ENCODE measurements around the gene NEK1. TPM values are rescaled to one million over a fixed set of nuclear protein-coding genes. Genes with fewer than 3 reads are reported as not detected.

Gene NEK1
- total and polyA plus RNA-seq, 8 donors: 13.2 to 30.9 (median 26.9) TPM

GRCh38 chr4:169351872-169352271 is 260.5 kb downstream of the NEK1 start:
- intact Hi-C loops (cut with DNase I): no loop called here
- ATAC-seq: no peak
- no peaks in the 10 kb centered on the region for H3K9me3 ChIP-seq
- peak in 2 of 4 donors; percentile 9 to 51 for DNase-seq
- no peaks in the 10 kb centered on the region for H3K36me3 ChIP-seq
- no peaks in the 10 kb centered on the region for H3K4me1 ChIP-seq
- H3K4me3 ChIP-seq: no peak overlapping the region
- H3K27me3 ChIP-seq: no peaks in the 10 kb centered on the region
- H3K27ac ChIP-seq: no peak overlapping the region
- TF ChIP-seq CTCF (IDR thresholded peaks at IDR 0.05): no peak

- H3K36me3 ChIP-seq: no peaks in the 10 kb centered on the region
- intact Hi-C loops (cut with DNase I): no loop called here
- DNase-seq (no peak), ATAC-seq (no peak)
- H3K27me3 ChIP-seq: no peaks in the 10 kb centered on the region
- H3K4me3 ChIP-seq: no peak overlapping the region
- no peaks in the 10 kb centered on the region for H3K9me3 ChIP-seq
- H3K27ac ChIP-seq: no peak overlapping the region
- TF ChIP-seq CTCF (IDR thresholded peaks at IDR 0.05): no peak
- no peaks in the 10 kb centered on the region for H3K4me1 ChIP-seq
Measured at GRCh38 chr4:169348541-169348940, 263.8 kb downstream of the NEK1 start.

- Histone ChIP-seq H3K9me3 (no peaks in the 10 kb centered on the region), H3K36me3 (no peaks in the 10 kb centered on the region), H3K4me3 (no peak overlapping the region), H3K27ac (no peak overlapping the region), H3K27me3 (no peaks in the 10 kb centered on the region), H3K4me1 (no peaks in the 10 kb centered on the region)
- ATAC-seq (no peak), DNase-seq (no peak)
- TF ChIP-seq CTCF (IDR thresholded peaks at IDR 0.05): no peak
- intact Hi-C loops (cut with DNase I): no loop called here
Measured at GRCh38 chr4:169346840-169347239, 265.5 kb downstream of the NEK1 start.

- Histone ChIP-seq H3K4me1 (no peaks in the 10 kb centered on the region), H3K9me3 (no peaks in the 10 kb centered on the region), H3K36me3 (no peaks in the 10 kb centered on the region), H3K27ac (no peak overlapping the region), H3K27me3 (no peaks in the 10 kb centered on the region), H3K4me3 (no peak overlapping the region)
- intact Hi-C loops (cut with DNase I): no loop called here
- ATAC-seq (no peak), DNase-seq (no peak)
- no peak for TF ChIP-seq CTCF (IDR thresholded peaks at IDR 0.05)
Measured at GRCh38 chr4:169345316-169345721, 267.1 kb downstream of the NEK1 start.

Other genes starting within 250 kb of the NEK1 start
- gene CLCN3, start 8.0 kb upstream of the NEK1 start, total RNA-seq: 10 to 100 TPM; 48.1 to 49.4 TPM
- gene CLCN3, start 8.0 kb upstream of the NEK1 start, polyA plus RNA-seq (ENCODE audit: insufficient read length in 6 of 6): 10 to 100 TPM; 61.1 to 78.2 (median 66.6) TPM
- gene HPF1, start 145.4 kb upstream of the NEK1 start, total RNA-seq: 10 to 100 TPM; 16.0 to 20.3 TPM
- 10 to 100 TPM; 41.0 to 51.3 (median 46.8) TPM for gene HPF1, start 145.4 kb upstream of the NEK1 start, polyA plus RNA-seq (ENCODE audit: insufficient read length in 6 of 6)

All from left lung (tissue), 10 donors.